Mesenchymal stem cell (in vitro differentiated cells and primary cell): ENCODE measurements around the gene RNF148.

Source experiments
- DNase-seq: peaks from one replicate; pipeline ENCODE4 v3.0.0-alpha.2; 2013
- H2AFZ ChIP-seq: one replicate; pipeline ENCODE4 v1.6.1; 2013; ENCODE audit warnings: low read depth, mild to moderate bottlenecking, control low read depth, inconsistent platforms, low read length, moderate library complexity
- H2AK5ac ChIP-seq: 2 replicates; pipeline ENCODE4 v1.6.1; 2013; ENCODE audit warnings: low read length, moderate library complexity, mild to moderate bottlenecking, inconsistent platforms; ENCODE audit not compliant: severe bottlenecking
- H2BK120ac ChIP-seq: one replicate; pipeline ENCODE4 v1.6.1; 2013; ENCODE audit warnings: low read depth, mild to moderate bottlenecking, inconsistent platforms, low read length, moderate library complexity
- H2BK12ac ChIP-seq, 2 experiments: one replicate each; pipeline ENCODE4 v1.6.1; 2013; ENCODE audit warnings: inconsistent platforms in 2 of 2, low read length in 2 of 2, mild to moderate bottlenecking in 2 of 2, moderate library complexity in 2 of 2, control low read depth in 1 of 2
- H2BK15ac ChIP-seq: one replicate; pipeline ENCODE4 v1.6.1; 2013; ENCODE audit warnings: mild to moderate bottlenecking, low read depth, inconsistent platforms; ENCODE audit not compliant: poor library complexity, severe bottlenecking
- H2BK5ac ChIP-seq: 2 replicates; pipeline ENCODE4 v1.6.1; 2013; ENCODE audit warnings: low read depth, mild to moderate bottlenecking, low read length, control low read depth, inconsistent platforms; ENCODE audit not compliant: poor library complexity, severe bottlenecking
- H3K14ac ChIP-seq, 2 experiments: one replicate each; pipeline ENCODE4 v1.6.1; 2013; ENCODE audit warnings: inconsistent platforms in 2 of 2, low read length in 2 of 2, control low read depth in 1 of 2, mild to moderate bottlenecking in 1 of 2, moderate library complexity in 1 of 2
- H3K18ac ChIP-seq, 2 experiments: one replicate each; pipeline ENCODE4 v1.6.1; 2013; ENCODE audit warnings: inconsistent platforms in 2 of 2, low read length in 2 of 2, control low read depth in 1 of 2, low read depth in 1 of 2, mild to moderate bottlenecking in 1 of 2
- H3K23ac ChIP-seq, 2 experiments: one replicate each; pipeline ENCODE4 v1.6.1; 2013; ENCODE audit warnings: inconsistent platforms in 2 of 2, low read length in 2 of 2, mild to moderate bottlenecking in 2 of 2, moderate library complexity in 2 of 2, control low read depth in 1 of 2
- H3K27ac ChIP-seq: 2 replicates; pipeline ENCODE4 v1.5.1; 2013; ENCODE audit warnings: mild to moderate bottlenecking, moderate library complexity, low read length, control low read depth, inconsistent platforms; ENCODE audit not compliant: poor library complexity, severe bottlenecking
- H3K27me3 ChIP-seq, 2 experiments: 2 replicates each; pipeline versions ENCODE4 v1.6.1 to v1.7.0; 2013; ENCODE audit warnings: low read length in 2 of 2, mild to moderate bottlenecking in 2 of 2, moderate library complexity in 2 of 2, control low read depth in 1 of 2, inconsistent platforms in 1 of 2; ENCODE audit not compliant: control insufficient read depth in 1 of 2, insufficient read depth in 1 of 2
- H3K36me3 ChIP-seq, 2 experiments: 2 replicates each; pipeline versions ENCODE4 v1.6.1 to v1.7.0; 2013; ENCODE audit warnings: low read length in 2 of 2, control low read depth in 1 of 2, inconsistent platforms in 1 of 2, low read depth in 1 of 2, mild to moderate bottlenecking in 1 of 2; ENCODE audit not compliant: insufficient read depth in 2 of 2, control insufficient read depth in 1 of 2
- H3K4ac ChIP-seq, 2 experiments: one replicate each; pipeline ENCODE4 v1.6.1; 2013; ENCODE audit warnings: inconsistent platforms in 2 of 2, low read length in 2 of 2, mild to moderate bottlenecking in 2 of 2, moderate library complexity in 2 of 2, control low read depth in 1 of 2, low read depth in 1 of 2
- H3K4me1 ChIP-seq: 2 replicates; pipeline ENCODE4 v1.6.1; 2013; ENCODE audit warnings: low read depth, low read length, control low read depth; ENCODE audit not compliant: control insufficient read depth, insufficient read depth
- H3K4me2 ChIP-seq: 2 replicates; pipeline ENCODE4 v1.6.1; 2013; ENCODE audit warnings: low read length, mild to moderate bottlenecking, inconsistent platforms; ENCODE audit not compliant: poor library complexity, severe bottlenecking
- H3K4me3 ChIP-seq, 2 experiments: 2 replicates each; pipeline versions ENCODE4 v1.5.1 to v1.7.0; 2013; ENCODE audit warnings: low read length in 2 of 2, mild to moderate bottlenecking in 2 of 2, control low read depth in 1 of 2, low read depth in 1 of 2; ENCODE audit not compliant: insufficient read depth in 1 of 2
- H3K79me1 ChIP-seq: replicated peaks from 2 replicates; pipeline ENCODE4 v1.6.1; 2013; ENCODE audit warnings: mild to moderate bottlenecking, control low read depth, low read length, inconsistent platforms; ENCODE audit not compliant: poor library complexity, severe bottlenecking
- H3K9ac ChIP-seq: 2 replicates; pipeline ENCODE4 v1.7.0; 2013; ENCODE audit warnings: mild to moderate bottlenecking, low read length, moderate library complexity
- H3K9me3 ChIP-seq: 2 replicates; pipeline ENCODE4 v1.7.0; 2013; ENCODE audit warnings: mild to moderate bottlenecking, low read length; ENCODE audit not compliant: control insufficient read depth
- H4K8ac ChIP-seq: one replicate; pipeline ENCODE4 v1.6.1; 2013; ENCODE audit warnings: inconsistent platforms, mild to moderate bottlenecking, low read length, moderate library complexity
- H4K91ac ChIP-seq: one replicate; pipeline ENCODE4 v1.6.1; 2013; ENCODE audit warnings: mild to moderate bottlenecking, low read length, inconsistent platforms
- WGBS: methylation state at CpG from one replicate; pipeline ENCODE4 v1.1.7; 2013; ENCODE audit warnings: mixed read lengths; 5-methylcytosine and 5-hydroxymethylcytosine counted together

The RNF148 gene

DNA sequence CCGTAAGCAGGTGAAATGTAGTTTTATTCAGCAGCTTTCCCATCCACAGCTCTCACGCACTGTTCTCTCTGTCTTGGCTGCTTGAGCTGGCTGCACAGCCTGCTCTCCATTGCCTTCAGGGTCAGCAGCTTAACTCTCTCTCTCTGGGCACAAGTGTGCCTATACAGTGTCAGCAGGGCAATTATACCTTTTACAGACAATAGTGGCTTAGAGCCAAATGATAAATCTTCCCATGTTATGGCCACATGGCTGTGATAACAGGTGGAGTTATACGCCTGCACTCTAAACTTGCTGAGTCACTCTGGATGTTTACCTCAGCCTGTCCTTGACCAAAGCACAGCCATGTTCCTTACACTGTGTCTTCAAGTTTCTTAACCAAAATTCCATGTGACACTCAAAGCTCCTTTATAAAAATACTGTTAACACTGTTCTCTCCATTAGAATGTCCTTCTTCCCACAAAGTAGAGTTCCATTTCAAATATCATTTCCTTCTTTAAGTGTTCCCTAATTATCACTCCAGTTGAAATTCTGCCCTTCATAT lies 9.9 kb downstream of the RNF148 start:
- Histone ChIP-seq H3K9me3 (no peaks in the 10 kb centered on the region), H4K91ac (no peak overlapping the region), H2AK5ac (no peak overlapping the region), H4K8ac (no peak overlapping the region), H3K79me1 (no peaks in the 10 kb centered on the region), H3K27ac (no peak overlapping the region), H2BK120ac (no peak overlapping the region), H2AFZ (no peak overlapping the region), H3K4me1 (no peaks in the 10 kb centered on the region), H3K9ac (no peak overlapping the region), H3K4ac (no peak overlapping the region), H3K18ac (no peak overlapping the region), H3K4me3 (no peak overlapping the region), H2BK15ac (no peak overlapping the region), H2BK12ac (no peak overlapping the region), H2BK5ac (no peak overlapping the region), H3K4me2 (no peak overlapping the region), H3K36me3 (no peaks in the 10 kb centered on the region), H3K14ac (no peak overlapping the region), H3K27me3 (no peaks in the 10 kb centered on the region), H3K23ac (no peak overlapping the region)
- no peak for DNase-seq
- WGBS, result 93% methylated on average over 3 of the region's 3 CpGs

- H3K14ac ChIP-seq, result no peak overlapping the region
- H3K9me3 ChIP-seq, result no peaks in the 10 kb centered on the region
- no peak overlapping the region for H3K4me2 ChIP-seq
- H3K27ac ChIP-seq, result no peak overlapping the region
- no peak overlapping the region for H2BK5ac ChIP-seq
- no peaks in the 10 kb centered on the region for H3K36me3 ChIP-seq
- no peak overlapping the region for H4K91ac ChIP-seq
- H3K79me1 ChIP-seq, result no peaks in the 10 kb centered on the region
- H2AFZ ChIP-seq, result peak overlapping the region; percentile 24
- H3K4me3 ChIP-seq, result no peak overlapping the region
- H2AK5ac ChIP-seq, result no peak overlapping the region
- no peak overlapping the region for H2BK15ac ChIP-seq
- WGBS, result 91% methylated on average over 14 of the region's 14 CpGs
- H3K27me3 ChIP-seq, result no peaks in the 10 kb centered on the region
- no peak overlapping the region for H3K23ac ChIP-seq
- DNase-seq, result no peak
- H3K4me1 ChIP-seq, result no peaks in the 10 kb centered on the region
- no peak overlapping the region for H3K4ac ChIP-seq
- no peak overlapping the region for H3K9ac ChIP-seq
- H4K8ac ChIP-seq, result no peak overlapping the region
- no peak overlapping the region for H2BK12ac ChIP-seq
- no peak overlapping the region for H3K18ac ChIP-seq
- H2BK120ac ChIP-seq, result no peak overlapping the region
Observed at GRCh38 chr7:122691569-122692235, 11.0 kb downstream of the RNF148 start.

DNA sequence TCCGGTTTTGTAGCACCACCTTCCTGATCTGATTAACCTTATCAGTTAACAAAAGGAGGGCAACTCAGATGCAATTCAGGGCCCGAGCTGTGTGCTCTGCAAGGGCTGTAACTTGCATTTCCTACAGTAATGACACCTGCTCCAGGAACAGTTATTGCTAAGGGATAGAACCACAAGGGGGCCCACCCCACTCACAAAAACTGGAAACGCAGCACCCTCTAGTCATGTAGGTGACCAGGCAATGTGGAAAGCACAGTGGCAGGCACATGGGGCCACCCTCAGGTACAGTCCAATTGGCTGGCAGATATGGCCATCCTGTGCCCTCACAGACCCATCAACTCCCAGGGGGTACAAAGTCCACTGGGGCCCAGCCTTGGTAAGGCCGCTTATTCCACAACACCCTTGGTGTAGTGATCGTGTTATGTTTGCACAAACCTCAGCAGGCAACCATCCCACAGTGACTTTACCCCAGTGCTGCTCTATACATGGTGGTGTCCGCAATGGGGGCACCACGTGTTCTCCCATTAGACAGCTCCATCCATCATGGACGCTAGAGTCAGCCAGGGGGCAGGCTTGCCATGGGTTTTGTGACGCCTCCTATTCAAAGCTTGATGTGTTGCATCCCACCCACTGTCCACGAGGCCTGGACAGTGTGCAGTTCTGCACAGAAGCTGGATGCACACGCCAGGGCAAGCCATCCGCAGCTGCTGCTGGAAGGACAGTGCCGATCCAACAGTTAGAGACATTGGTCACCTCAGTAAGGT lies 13.2 kb downstream of the RNF148 start:
- Histone ChIP-seq H3K9me3 (no peaks in the 10 kb centered on the region), H2BK5ac (no peak overlapping the region), H2AK5ac (no peak overlapping the region), H3K14ac (no peak overlapping the region), H2BK12ac (no peak overlapping the region), H3K18ac (no peak overlapping the region), H2AFZ (no peak overlapping the region), H3K4me3 (no peak overlapping the region), H3K23ac (no peak overlapping the region), H3K4me1 (peaks cover 1% of the 10 kb centered on the region), H4K8ac (no peak overlapping the region), H3K36me3 (no peaks in the 10 kb centered on the region), H3K4me2 (no peak overlapping the region), H3K79me1 (no peaks in the 10 kb centered on the region), H4K91ac (no peak overlapping the region), H2BK15ac (no peak overlapping the region), H3K9ac (no peak overlapping the region), H3K4ac (no peak overlapping the region), H3K27me3 (no peaks in the 10 kb centered on the region), H2BK120ac (no peak overlapping the region), H3K27ac (no peak overlapping the region)
- 90% methylated on average over 13 of the region's 13 CpGs for WGBS
- no peak for DNase-seq

DNA sequence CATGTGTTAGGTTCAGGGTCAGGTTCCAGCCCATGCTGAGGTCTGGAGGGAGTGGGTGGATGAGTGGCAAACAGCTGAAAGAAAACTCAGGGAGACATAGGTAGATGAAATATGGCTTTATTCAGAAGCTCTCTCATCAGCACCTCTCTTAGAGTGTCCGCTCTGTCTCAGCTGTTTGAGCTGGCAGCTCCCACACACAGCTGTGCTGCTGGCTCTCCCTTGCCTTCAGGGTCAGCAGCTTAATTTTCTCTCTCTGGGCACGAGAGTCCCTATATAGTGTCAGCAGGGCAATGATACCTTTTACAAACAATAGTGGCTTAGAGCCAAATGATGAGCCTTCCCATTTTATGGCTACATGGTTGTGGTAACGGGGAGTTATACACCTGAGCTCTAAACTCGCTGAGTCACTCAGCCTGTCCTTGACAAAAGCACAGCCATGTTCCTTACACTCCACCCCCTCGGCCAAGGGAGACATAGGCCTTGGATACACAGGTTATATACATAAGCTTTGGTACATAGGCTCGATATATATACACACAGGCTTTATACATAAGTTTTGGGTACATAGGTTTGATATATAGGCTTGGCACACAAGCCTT lies 14.2 kb downstream of the RNF148 start:
- H3K9ac ChIP-seq, result no peak overlapping the region
- H3K4me2 ChIP-seq, result no peak overlapping the region
- H4K91ac ChIP-seq, result no peak overlapping the region
- H3K4me1 ChIP-seq, result peaks cover 1% of the 10 kb centered on the region
- H2AK5ac ChIP-seq, result no peak overlapping the region
- H2BK15ac ChIP-seq, result no peak overlapping the region
- no peak overlapping the region for H4K8ac ChIP-seq
- no peak overlapping the region for H2BK12ac ChIP-seq
- H2BK5ac ChIP-seq, result no peak overlapping the region
- no peaks in the 10 kb centered on the region for H3K9me3 ChIP-seq
- no peak overlapping the region for H3K18ac ChIP-seq
- H3K79me1 ChIP-seq, result no peaks in the 10 kb centered on the region
- WGBS, result 76% methylated on average over 4 of the region's 6 CpGs
- H3K27ac ChIP-seq, result no peak overlapping the region
- no peak overlapping the region for H3K23ac ChIP-seq
- H2AFZ ChIP-seq, result no peak overlapping the region
- H3K4ac ChIP-seq, result no peak overlapping the region
- no peak overlapping the region for H3K4me3 ChIP-seq
- no peaks in the 10 kb centered on the region for H3K27me3 ChIP-seq
- H2BK120ac ChIP-seq, result no peak overlapping the region
- no peak overlapping the region for H3K14ac ChIP-seq
- no peaks in the 10 kb centered on the region for H3K36me3 ChIP-seq
- DNase-seq, result no peak
